UCSD-AML1 (cell line): Measurements from ENCODE around the gene ZCCHC14.
A peak's percentile ranks its signal among the peaks of the same experiment; 100 is the strongest.

Experiments
- DNase-seq: peaks from one replicate; lab custom pipeline; 2025; ENCODE audit not compliant: unreplicated experiment; lab: John Stamatoyannopoulos, UW

Gene ZCCHC14

GRCh38 chr16:87492721-87493607, at the start of gene ZCCHC14:
Gene ZCCHC14, minus strand, starts transcription at chr16:87493024. Its CDS starts 786 bp downstream, at chr16:87492238.
- DNase-seq = peak; percentile 98

- no peak for DNase-seq
Observed at GRCh38 chr16:87541872-87542234, 49.0 kb upstream of the ZCCHC14 start.

GRCh38 chr16:87541147-87541871, 48.5 kb upstream of the ZCCHC14 start:
- no peak for DNase-seq

GRCh38 chr16:87540897-87541146, 48.0 kb upstream of the ZCCHC14 start:
- DNase-seq = no peak

- no peak for DNase-seq
Observed at GRCh38 chr16:87540072-87540896, 47.5 kb upstream of the ZCCHC14 start.

- no peak for DNase-seq
Observed at GRCh38 chr16:87539113-87539512, 46.3 kb upstream of the ZCCHC14 start.

- DNase-seq = no peak
Observed at GRCh38 chr16:87538594-87538993, 45.8 kb upstream of the ZCCHC14 start.

- DNase-seq = no peak
Observed at GRCh38 chr16:87538160-87538559, 45.3 kb upstream of the ZCCHC14 start.

GRCh38 chr16:87536795-87537142, 43.9 kb upstream of the ZCCHC14 start:
- DNase-seq = no peak

GRCh38 chr16:87535855-87536794, 43.3 kb upstream of the ZCCHC14 start:
- DNase-seq = no peak

- DNase-seq = no peak
Observed at GRCh38 chr16:87535457-87535854, 42.6 kb upstream of the ZCCHC14 start.

GRCh38 chr16:87534751-87535150, 41.9 kb upstream of the ZCCHC14 start:
- no peak for DNase-seq

GRCh38 chr16:87534030-87534653, 41.3 kb upstream of the ZCCHC14 start:
- no peak for DNase-seq

GRCh38 chr16:87533061-87533460, 40.2 kb upstream of the ZCCHC14 start:
- no peak for DNase-seq

- no peak for DNase-seq
Observed at GRCh38 chr16:87531418-87531817, 38.6 kb upstream of the ZCCHC14 start.

GRCh38 chr16:87528690-87529579, 36.1 kb upstream of the ZCCHC14 start:
- no peak for DNase-seq

GRCh38 chr16:87527055-87527724, 34.4 kb upstream of the ZCCHC14 start:
- no peak for DNase-seq

- no peak for DNase-seq
Observed at GRCh38 chr16:87526238-87526947, 33.6 kb upstream of the ZCCHC14 start.
